Esophagus muscularis mucosa (tissue), 3 donors: ENCODE measurements around the gene DDX46.

ENCODE experiments used
- POLR2AphosphoS5 ChIP-seq, 2 donors: sonication (generic); formaldehyde crosslinking; IDR thresholded peaks; one replicate each; pipeline ENCODE4 v1.6.1; 2017; ENCODE audit warnings: antibody characterized with exemption in 2 of 2
- TF ChIP-seq, protein P1 (sequence below), 3 experiments: fragments of 200-600 bp in 2 of 3; fragments of 450-650 bp in 1 of 3; sonication (generic) in 2 of 3; IDR thresholded peaks; one replicate each; pipeline ENCODE4 v1.5.1; 2017 to 2019; ENCODE audit warnings: antibody characterized with exemption in 3 of 3, mild to moderate bottlenecking in 2 of 3, moderate library complexity in 1 of 3

GRCh38 chr5:134777366-134777765 lies 18.8 kb downstream of the DDX46 start:
- TF ChIP-seq, protein P1, sequence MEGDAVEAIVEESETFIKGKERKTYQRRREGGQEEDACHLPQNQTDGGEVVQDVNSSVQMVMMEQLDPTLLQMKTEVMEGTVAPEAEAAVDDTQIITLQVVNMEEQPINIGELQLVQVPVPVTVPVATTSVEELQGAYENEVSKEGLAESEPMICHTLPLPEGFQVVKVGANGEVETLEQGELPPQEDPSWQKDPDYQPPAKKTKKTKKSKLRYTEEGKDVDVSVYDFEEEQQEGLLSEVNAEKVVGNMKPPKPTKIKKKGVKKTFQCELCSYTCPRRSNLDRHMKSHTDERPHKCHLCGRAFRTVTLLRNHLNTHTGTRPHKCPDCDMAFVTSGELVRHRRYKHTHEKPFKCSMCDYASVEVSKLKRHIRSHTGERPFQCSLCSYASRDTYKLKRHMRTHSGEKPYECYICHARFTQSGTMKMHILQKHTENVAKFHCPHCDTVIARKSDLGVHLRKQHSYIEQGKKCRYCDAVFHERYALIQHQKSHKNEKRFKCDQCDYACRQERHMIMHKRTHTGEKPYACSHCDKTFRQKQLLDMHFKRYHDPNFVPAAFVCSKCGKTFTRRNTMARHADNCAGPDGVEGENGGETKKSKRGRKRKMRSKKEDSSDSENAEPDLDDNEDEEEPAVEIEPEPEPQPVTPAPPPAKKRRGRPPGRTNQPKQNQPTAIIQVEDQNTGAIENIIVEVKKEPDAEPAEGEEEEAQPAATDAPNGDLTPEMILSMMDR (IDR thresholded peaks at IDR 0.05) = no peak
- TF ChIP-seq POLR2AphosphoS5 (IDR thresholded peaks at IDR 0.05) = no peak
